ENCODE measurements around the gene HSPA6.
"Not testable (repeated sequence)": the region's sequence is repeated elsewhere in the genome, so short reads cannot be mapped to it uniquely, and the experiment has no call there.

- TF ChIP-seq CTCF (IDR thresholded peaks at IDR 0.05; ENCODE audit: low read depth, low read length); EZH2phosphoT487 (IDR thresholded peaks at IDR 0.05; ENCODE audit: low read depth): not testable (repeated sequence)
Measured at GRCh38 chr1:161550942-161551341, 26.6 kb downstream of the HSPA6 start.
